ENCODE data around the gene ZNF215.
A peak's percentile ranks its signal among the peaks of the same experiment; 100 is the strongest.
"Not testable (repeated sequence)": the region's sequence is repeated elsewhere in the genome, so short reads cannot be mapped to it uniquely, and the experiment has no call there.

The ZNF215 gene

GRCh38 chr11:6926208-6927029 is at the start of gene ZNF215:
TSS of gene ZNF215 (plus strand) at chr11:6926426. CDS start at chr11:6932273, 5,847 bp downstream.
- peak; percentile 80 for DNase-seq (ENCODE audit: low spot score)

- DNase-seq (ENCODE audit: low spot score) = no peak
These were observed 49.3 kb upstream of the ZNF215 start for GRCh38 chr11:6876914-6877313.

- DNase-seq (ENCODE audit: low spot score) = no peak
These were observed 43.5 kb upstream of the ZNF215 start for GRCh38 chr11:6882751-6883150.

GRCh38 chr11:6887711-6888110 is 38.5 kb upstream of the ZNF215 start:
- not testable (repeated sequence) for DNase-seq (ENCODE audit: low spot score)

GRCh38 chr11:6888830-6889229 is 37.4 kb upstream of the ZNF215 start:
- DNase-seq (ENCODE audit: low spot score) = no peak

- no peak for DNase-seq (ENCODE audit: low spot score)
These were observed 36.4 kb upstream of the ZNF215 start for GRCh38 chr11:6889835-6890234.

GRCh38 chr11:6892400-6892799 is 33.8 kb upstream of the ZNF215 start, which contains the start of gene OR2D2:
TSS of gene OR2D2 (minus strand) at chr11:6892500. CDS start at chr11:6892500, 0 bp downstream.
- no peak for DNase-seq (ENCODE audit: low spot score)

GRCh38 chr11:6894097-6894496 is 32.1 kb upstream of the ZNF215 start:
- no peak for DNase-seq (ENCODE audit: low spot score)

GRCh38 chr11:6895010-6895409 is 31.2 kb upstream of the ZNF215 start:
- no peak for DNase-seq (ENCODE audit: low spot score)

GRCh38 chr11:6898911-6899310 is 27.3 kb upstream of the ZNF215 start:
- DNase-seq (ENCODE audit: low spot score) = no peak

GRCh38 chr11:6900327-6900999 is 25.8 kb upstream of the ZNF215 start:
- no peak for DNase-seq (ENCODE audit: low spot score)

- not testable (repeated sequence) for DNase-seq (ENCODE audit: low spot score)
These were observed 21.4 kb upstream of the ZNF215 start for GRCh38 chr11:6904804-6905203.

- no peak for DNase-seq (ENCODE audit: low spot score)
These were observed 14.8 kb upstream of the ZNF215 start for GRCh38 chr11:6911378-6911777.

- DNase-seq (ENCODE audit: low spot score) = no peak
These were observed 14.3 kb upstream of the ZNF215 start for GRCh38 chr11:6911948-6912347.

GRCh38 chr11:6919698-6920097 is 6.5 kb upstream of the ZNF215 start:
- DNase-seq (ENCODE audit: low spot score) = no peak

GRCh38 chr11:6920702-6921101 is 5.5 kb upstream of the ZNF215 start, which contains the start of gene OR2D3:
TSS of gene OR2D3 (plus strand) at chr11:6921002. CDS start at chr11:6921002, 0 bp downstream.
- no peak for DNase-seq (ENCODE audit: low spot score)

- no peak for DNase-seq (ENCODE audit: low spot score)
These were observed 1.1 kb upstream of the ZNF215 start for GRCh38 chr11:6925007-6925577.

GRCh38 chr11:6925636-6926207 is 504 bp upstream of the ZNF215 start:
- peak; percentile 10 for DNase-seq (ENCODE audit: low spot score)

- no peak for DNase-seq (ENCODE audit: low spot score)
These were observed 898 bp downstream of the ZNF215 start for GRCh38 chr11:6927030-6927617.

- DNase-seq (ENCODE audit: low spot score) = no peak
These were observed 2.7 kb downstream of the ZNF215 start for GRCh38 chr11:6928916-6929315.

- no peak for DNase-seq (ENCODE audit: low spot score)
These were observed 5.0 kb downstream of the ZNF215 start for GRCh38 chr11:6931146-6931713.

- no peak for DNase-seq (ENCODE audit: low spot score)
These were observed 5.9 kb downstream of the ZNF215 start for GRCh38 chr11:6932145-6932544.

Measured in hepatic stellate cell (primary cell).